Adipocyte (in vitro differentiated cells): ENCODE data around the gene APOL4.
A peak's percentile ranks its signal among the peaks of the same experiment; 100 is the strongest.
"Not testable (repeated sequence)": the region's sequence is repeated elsewhere in the genome, so short reads cannot be mapped to it uniquely, and the experiment has no call there.

Experiments used
- DNase-seq: peaks from one replicate; pipeline ENCODE4 v3.0.0-alpha.2; 2015; ENCODE audit warnings: low read depth
- H3K27me3 ChIP-seq: replicated peaks from 2 replicates; pipeline ENCODE4 v1.7.0; 2013; ENCODE audit warnings: mild to moderate bottlenecking, low read length, moderate library complexity; ENCODE audit not compliant: control insufficient read depth, insufficient read depth
- H3K36me3 ChIP-seq: 2 replicates; pipeline ENCODE4 v1.7.0; 2013; ENCODE audit warnings: low read length, mild to moderate bottlenecking, moderate library complexity; ENCODE audit not compliant: control insufficient read depth, insufficient read depth, severe bottlenecking
- H3K4me1 ChIP-seq: 2 replicates; pipeline ENCODE4 v1.7.0; 2013; ENCODE audit warnings: mild to moderate bottlenecking, low read length, moderate library complexity; ENCODE audit not compliant: control insufficient read depth, insufficient read depth
- H3K4me3 ChIP-seq: 2 replicates; pipeline ENCODE4 v1.7.0; 2013; ENCODE audit warnings: mild to moderate bottlenecking, low read length, moderate library complexity
- H3K9ac ChIP-seq: 2 replicates; pipeline ENCODE4 v1.7.0; 2013; ENCODE audit warnings: mild to moderate bottlenecking, low read length, moderate library complexity
- H3K9me3 ChIP-seq: 2 replicates; pipeline ENCODE4 v1.7.0; 2013; ENCODE audit warnings: mild to moderate bottlenecking, low read length, moderate library complexity; ENCODE audit not compliant: control insufficient read depth

The APOL4 gene

DNA sequence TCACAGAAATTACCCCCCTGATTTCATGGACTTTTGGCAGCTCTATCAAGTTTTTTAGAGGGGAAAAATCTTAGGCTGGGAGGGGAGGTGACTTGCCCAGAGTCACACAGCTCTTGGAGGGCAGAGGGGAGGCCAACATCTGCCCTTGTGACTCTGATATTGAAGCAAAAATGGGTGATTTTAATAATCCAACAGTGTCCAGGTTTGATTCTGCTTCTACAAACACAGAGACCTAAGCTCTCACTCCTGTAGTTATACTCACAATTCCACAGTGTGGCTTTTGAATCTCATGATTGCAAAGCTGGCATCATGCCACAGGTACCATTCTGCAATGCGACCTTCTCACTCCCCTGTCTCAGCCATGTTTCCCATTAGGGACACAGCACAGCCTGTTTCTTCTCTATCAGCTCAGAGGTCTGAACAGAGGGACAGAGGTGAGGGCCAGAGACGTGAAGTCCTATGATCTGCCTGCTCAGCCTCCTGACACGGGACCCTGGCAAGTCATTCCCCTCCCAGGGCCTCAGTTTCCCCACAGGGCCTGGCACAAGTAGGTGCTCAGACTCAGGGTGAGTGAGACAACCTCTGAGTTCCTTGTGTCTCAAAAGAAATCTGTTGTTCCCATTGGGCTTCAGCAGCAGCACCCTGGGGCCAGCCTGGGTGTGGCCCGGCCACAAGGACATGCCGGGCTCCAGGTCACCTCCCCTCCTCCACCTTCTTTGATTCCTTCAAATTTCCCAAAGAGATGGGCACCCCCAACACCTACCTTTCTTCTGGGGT lies 37.0 kb upstream of the APOL4 start:
- Histone ChIP-seq H3K27me3 (no peaks in the 10 kb centered on the region), H3K4me1 (peaks cover 54% of the 10 kb centered on the region), H3K36me3 (peaks cover 18% of the 10 kb centered on the region), H3K9ac (peak overlapping the region; percentile 93), H3K9me3 (no peaks in the 10 kb centered on the region), H3K4me3 (peak overlapping the region; percentile 89)
- peak; percentile 56 for DNase-seq

DNA sequence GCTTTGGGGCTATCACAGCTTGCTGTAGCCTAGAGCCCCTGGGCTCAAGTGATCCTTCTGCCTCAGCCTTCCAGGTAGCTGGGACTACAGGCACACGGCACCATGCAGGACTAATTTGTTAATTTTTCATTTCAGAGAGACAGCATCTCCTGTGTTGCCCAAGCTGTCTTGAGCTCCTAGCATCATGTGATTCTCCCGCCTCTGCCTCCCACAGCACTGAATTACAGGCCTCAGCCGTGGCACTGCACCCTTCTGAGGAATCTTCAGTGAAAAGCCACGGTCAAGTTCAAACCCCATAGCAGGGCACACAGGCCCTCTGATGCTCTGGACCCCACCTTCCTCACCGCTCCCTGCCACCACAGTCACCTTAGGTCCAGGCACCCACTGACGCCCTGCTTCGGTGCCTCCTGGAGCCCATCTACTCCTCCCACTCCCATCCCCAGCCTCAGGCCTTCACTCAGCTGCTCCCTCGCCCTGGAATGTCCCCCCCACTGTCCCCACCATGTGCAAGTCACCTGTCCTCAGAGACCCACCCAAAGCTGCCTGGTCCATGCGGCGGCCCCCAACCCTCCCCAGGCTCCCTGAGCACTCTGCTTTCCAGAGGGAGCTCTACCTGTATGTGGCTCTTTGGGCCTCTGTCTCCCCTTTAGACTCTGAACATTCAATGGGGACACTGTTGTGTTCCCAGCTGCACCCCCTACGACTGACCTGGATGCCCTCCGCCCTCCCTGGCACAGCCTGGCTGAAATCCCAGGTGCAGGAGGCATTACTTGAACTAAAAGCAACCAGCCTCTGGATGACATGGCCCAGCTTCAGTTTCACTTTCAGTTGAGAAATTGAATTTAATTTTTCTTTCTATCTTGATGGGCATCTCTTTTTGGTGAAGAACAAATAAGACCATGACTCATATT lies 36.1 kb upstream of the APOL4 start:
- Histone ChIP-seq H3K4me1 (peaks cover 54% of the 10 kb centered on the region), H3K4me3 (peak overlapping the region; percentile 89), H3K27me3 (no peaks in the 10 kb centered on the region), H3K9ac (peak overlapping the region; percentile 93), H3K9me3 (no peaks in the 10 kb centered on the region), H3K36me3 (peaks cover 27% of the 10 kb centered on the region)
- peak; percentile 65 for DNase-seq

DNA sequence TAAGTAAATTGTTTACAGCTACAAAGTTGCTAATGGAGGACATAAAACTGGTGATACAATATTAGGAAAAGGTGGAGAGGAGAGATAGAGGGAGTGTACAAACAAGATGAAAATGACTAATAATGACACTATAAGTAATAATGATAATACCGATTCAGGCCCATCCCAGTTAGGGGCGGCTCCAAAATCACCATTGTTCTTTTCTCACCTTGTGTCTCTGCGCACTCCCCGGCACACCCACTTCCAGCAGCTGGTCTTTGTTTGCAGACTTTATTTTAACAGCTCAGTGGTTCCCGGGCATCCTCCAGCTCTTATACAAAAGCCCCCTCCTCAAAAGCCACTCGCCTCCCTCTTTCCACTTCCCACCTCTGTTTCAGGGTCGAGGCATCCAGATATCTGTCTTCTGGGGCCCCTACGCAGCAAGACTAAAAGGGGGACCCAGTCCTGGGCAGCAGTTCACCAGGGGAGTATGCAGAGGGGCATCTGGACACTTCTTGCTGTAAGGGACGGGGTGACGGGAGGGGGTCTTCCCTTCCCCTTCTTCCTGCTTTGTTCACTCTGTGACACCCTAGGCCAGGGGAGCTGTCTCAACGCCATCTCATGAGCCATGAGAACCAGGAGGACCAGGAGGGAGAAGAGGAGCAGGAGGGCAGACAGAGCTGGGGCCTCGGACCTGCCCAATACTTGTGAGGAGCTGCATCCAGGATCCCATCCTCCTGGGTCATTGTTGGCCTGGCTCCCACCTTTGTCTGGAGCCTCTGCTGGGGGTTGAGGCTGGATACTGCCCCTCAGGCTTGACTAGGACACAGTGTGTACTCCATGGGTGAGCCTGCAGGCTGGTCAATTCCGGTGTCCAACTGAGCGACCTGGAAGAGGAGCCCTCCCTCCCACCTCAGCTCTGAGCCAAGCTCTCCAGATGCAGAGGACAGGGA lies 35.0 kb upstream of the APOL4 start:
- Histone ChIP-seq H3K36me3 (peaks cover 38% of the 10 kb centered on the region), H3K9ac (peak overlapping the region; percentile 93), H3K27me3 (no peaks in the 10 kb centered on the region), H3K9me3 (no peaks in the 10 kb centered on the region), H3K4me1 (peaks cover 54% of the 10 kb centered on the region), H3K4me3 (peak overlapping the region; percentile 89)
- DNase-seq, result no peak

DNA sequence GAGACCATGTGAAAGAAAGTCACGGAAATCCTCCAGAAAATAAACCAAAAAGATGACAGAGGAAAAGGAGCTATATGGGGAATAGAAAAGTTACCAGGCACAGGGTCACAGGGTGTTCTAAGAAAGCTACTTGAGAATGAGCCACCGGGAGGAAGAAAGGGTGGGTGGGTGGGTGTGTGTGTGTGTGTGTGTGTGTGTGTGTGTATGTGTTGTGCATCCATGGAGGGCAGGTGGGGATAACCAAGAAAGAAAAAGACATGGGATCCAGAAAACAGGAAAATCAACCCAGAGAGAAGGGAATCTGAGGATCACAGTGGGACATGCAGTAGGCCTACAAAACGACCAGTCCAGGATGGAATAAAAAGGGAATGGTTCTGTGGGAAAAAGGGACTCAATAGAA lies 34.0 kb upstream of the APOL4 start:
- no peak overlapping the region for H3K9ac ChIP-seq
- DNase-seq, result no peak
- H3K4me1 ChIP-seq, result peaks cover 54% of the 10 kb centered on the region
- H3K9me3 ChIP-seq, result no peaks in the 10 kb centered on the region
- H3K4me3 ChIP-seq, result peak overlapping the region; percentile 89
- H3K27me3 ChIP-seq, result no peaks in the 10 kb centered on the region
- H3K36me3 ChIP-seq, result peaks cover 48% of the 10 kb centered on the region

DNA sequence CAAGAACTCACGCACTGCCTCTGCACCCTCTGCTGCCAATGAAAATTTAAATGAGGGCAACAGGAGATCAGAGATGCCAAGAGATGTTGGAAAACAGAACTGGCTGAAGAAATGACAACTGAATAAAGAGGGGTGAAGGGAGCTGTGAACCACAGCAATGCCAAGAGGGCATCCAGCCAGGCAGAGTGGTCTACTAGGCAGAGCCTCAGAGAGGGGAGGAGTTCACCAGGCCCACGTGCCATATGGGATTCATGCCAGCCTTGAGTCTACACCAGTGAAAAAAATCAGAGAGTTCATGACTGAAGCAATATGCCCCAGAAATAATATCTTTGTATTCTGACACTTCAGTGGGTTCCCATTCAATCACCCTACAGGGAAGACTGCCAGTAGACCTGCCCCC lies 33.3 kb upstream of the APOL4 start:
- Histone ChIP-seq H3K4me3 (peak overlapping the region; percentile 28), H3K27me3 (no peaks in the 10 kb centered on the region), H3K4me1 (peaks cover 53% of the 10 kb centered on the region), H3K36me3 (peaks cover 55% of the 10 kb centered on the region), H3K9me3 (no peaks in the 10 kb centered on the region), H3K9ac (peak overlapping the region; percentile 33)
- no peak for DNase-seq

DNA sequence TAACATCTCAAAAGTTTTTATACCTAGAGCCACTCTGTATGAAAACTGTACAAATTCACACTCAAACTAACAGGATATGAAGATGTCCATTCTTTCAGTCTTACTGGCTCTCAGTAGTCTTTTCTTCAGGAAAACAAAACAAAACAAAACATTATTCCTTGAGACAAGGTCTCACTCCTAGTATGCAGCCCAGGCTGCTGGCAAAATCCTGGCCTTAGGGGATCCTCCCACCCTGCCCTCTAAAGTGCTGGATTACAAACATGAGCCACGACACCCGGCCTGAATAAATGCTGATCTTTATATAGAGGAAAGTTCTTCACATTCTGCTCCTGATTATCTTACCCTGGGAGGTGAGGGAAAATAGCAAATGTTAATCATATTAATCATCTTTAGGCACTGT lies 32.6 kb upstream of the APOL4 start:
- Histone ChIP-seq H3K9ac (peak overlapping the region; percentile 33), H3K27me3 (no peaks in the 10 kb centered on the region), H3K36me3 (peaks cover 62% of the 10 kb centered on the region), H3K4me1 (peaks cover 50% of the 10 kb centered on the region), H3K9me3 (no peaks in the 10 kb centered on the region), H3K4me3 (peak overlapping the region; percentile 28)
- no peak for DNase-seq

DNA sequence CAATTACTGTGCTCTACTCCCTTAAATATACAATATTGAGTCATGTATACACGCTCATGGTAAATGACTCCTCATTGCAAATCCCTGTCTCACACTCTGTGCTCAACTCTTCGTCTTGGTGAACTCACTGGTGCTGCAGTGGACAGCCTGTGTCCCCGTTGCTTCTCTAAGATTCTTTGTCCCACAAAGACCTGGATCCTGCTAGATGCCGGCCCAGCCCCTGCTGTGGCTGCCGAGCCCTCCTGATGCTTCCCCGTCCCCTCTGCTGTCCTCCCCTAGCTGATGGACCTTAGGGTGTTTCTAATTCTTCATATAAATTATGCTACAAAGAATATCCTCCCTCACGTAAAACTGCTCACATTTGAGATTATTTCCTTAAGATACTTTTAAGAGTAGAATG lies 32.2 kb upstream of the APOL4 start:
- Histone ChIP-seq H3K36me3 (peaks cover 66% of the 10 kb centered on the region), H3K4me3 (no peak overlapping the region), H3K9ac (peak overlapping the region; percentile 33), H3K4me1 (peaks cover 49% of the 10 kb centered on the region), H3K27me3 (no peaks in the 10 kb centered on the region), H3K9me3 (no peaks in the 10 kb centered on the region)
- DNase-seq, result no peak

DNA sequence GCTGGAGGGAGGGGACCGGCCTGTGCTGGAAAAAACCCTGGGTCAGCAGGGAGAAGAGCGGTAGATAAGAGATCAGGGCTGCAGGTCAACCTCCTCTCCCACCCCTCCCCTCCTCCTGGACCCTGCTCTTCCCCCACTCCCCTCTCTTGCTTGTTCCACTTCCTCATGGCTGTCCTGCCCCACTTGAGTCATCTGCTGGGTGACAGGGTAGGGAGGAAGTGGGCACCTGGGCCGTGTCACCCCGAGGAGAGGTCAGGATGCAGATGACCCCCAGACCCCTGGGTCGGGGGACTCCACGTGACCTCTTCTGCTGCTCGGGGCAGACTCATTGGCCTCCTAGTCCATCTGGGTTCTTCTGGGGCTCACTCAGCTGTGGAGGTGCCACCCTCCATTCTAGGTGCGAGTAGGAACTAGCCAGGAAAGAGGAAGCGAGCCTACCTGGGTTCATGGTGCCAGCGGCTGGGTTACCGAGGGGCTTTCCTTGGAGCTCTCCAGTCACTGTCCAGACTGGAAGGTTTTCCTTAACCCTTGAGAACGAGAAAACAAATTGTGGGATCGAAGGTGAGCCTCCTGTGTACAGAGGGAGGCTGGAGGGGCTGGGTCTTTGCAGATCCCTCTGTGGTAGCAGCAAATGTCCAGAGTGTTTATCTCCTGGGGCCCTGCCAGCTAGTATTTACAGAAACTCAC lies 31.2 kb upstream of the APOL4 start:
- no peaks in the 10 kb centered on the region for H3K27me3 ChIP-seq
- peaks cover 76% of the 10 kb centered on the region for H3K36me3 ChIP-seq
- H3K4me1 ChIP-seq, result peaks cover 40% of the 10 kb centered on the region
- H3K9ac ChIP-seq, result no peak overlapping the region
- DNase-seq, result no peak
- H3K4me3 ChIP-seq, result no peak overlapping the region
- no peaks in the 10 kb centered on the region for H3K9me3 ChIP-seq

DNA sequence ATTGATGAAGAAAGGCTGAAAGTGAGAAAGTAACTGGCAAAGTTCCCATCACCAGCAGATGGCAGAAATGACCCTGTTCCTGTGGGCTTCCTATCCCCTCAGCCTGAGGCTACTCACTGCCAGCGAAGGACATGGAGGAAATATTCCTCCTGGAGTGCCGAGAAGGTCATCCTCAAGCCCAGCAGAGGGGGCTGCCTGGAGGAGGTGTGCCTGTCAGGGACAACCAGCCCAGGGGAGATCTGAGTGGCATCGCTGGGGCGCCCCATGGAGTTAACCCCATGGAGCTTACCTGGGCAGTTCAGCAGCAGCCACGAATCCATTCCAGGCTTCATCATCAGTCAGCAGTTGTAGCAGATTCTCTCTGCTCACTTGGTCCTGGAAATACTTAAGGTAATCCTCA lies 29.4 kb upstream of the APOL4 start:
- DNase-seq, H3K9me3 ChIP-seq, H3K9ac ChIP-seq, H3K4me3 ChIP-seq, H3K27me3 ChIP-seq: not testable (repeated sequence)
- Histone ChIP-seq H3K4me1 (peaks cover 22% of the 10 kb centered on the region), H3K36me3 (peaks cover 79% of the 10 kb centered on the region)

DNA sequence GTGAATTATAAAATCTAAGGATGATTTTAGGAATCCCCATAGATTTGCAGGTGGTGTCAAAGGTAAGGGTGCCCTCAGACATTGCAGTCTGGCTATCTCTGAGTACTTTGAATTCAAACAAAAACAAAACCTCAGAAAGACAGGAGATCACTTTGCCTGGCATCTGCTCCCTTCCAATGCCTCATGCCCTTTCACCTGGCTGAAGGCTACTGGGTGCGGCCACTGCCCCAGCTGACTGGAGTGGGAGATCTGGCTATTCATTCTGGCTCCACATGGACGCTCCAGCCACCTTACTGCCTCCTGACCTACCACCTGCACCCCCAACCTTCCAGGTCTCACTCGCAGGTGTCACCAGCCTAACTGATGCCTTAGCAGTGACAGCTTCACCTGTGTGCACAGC lies 28.0 kb upstream of the APOL4 start:
- not testable (repeated sequence) for DNase-seq, H3K4me1 ChIP-seq, H3K9me3 ChIP-seq, H3K4me3 ChIP-seq, H3K9ac ChIP-seq, H3K27me3 ChIP-seq
- peaks cover 73% of the 10 kb centered on the region for H3K36me3 ChIP-seq
